Neural cell (in vitro differentiated cells): Measurements from ENCODE around the gene SETD5.

ENCODE experiments used
- CTCF ChIP-seq: fragments of 450-650 bp; IDR thresholded peaks from 2 replicates; pipeline ENCODE4 v1.5.1; 2014; ENCODE audit warnings: antibody characterized with exemption, mild to moderate bottlenecking, moderate library complexity; ENCODE audit not compliant: poor library complexity, severe bottlenecking
- EZH2 ChIP-seq: fragments of 200-600, 300-800 bp; shearing (Covaris generic), sonication (generic); IDR thresholded peaks from 2 replicates; pipeline ENCODE4 v1.6.1; 2014; ENCODE audit warnings: antibody characterized with exemption, low read length, borderline replicate concordance, mild to moderate bottlenecking; ENCODE audit not compliant: insufficient read depth, poor library complexity, severe bottlenecking
- TAF1 ChIP-seq: IDR thresholded peaks from 2 replicates; pipeline ENCODE4 v1.6.1; 2012; ENCODE audit warnings: low read depth

GRCh38 chr3:9408546-9408945 lies 11.1 kb downstream of the SETD5 start:
- TF ChIP-seq CTCF, result no peak
- no peak for TF ChIP-seq TAF1
- no peak for TF ChIP-seq EZH2
